DND-41 (cell line): ENCODE results near the gene TPM4.

ENCODE experiments used
- CTCF ChIP-seq: IDR thresholded peaks from 2 replicates; pipeline ENCODE4 v1.5.1; 2012; ENCODE audit warnings: borderline replicate concordance, low read length, moderate library complexity, mild to moderate bottlenecking; ENCODE audit not compliant: poor library complexity, severe bottlenecking; ENCODE audit errors: extremely low read depth
- EZH2 ChIP-seq: IDR thresholded peaks from 3 replicates; pipeline ENCODE4 v1.6.1; 2012; ENCODE audit warnings: borderline replicate concordance, low read depth, mild to moderate bottlenecking, moderate library complexity, low read length, inconsistent platforms; ENCODE audit not compliant: severe bottlenecking

- TF ChIP-seq CTCF (no peak), EZH2 (no peak)
Measured at GRCh38 chr19:16143399-16144215, 67.3 kb downstream of the TPM4 start, which contains the start of gene HSH2D.
